ENCODE data around the gene RASGEF1C.
"Not testable (repeated sequence)": the region's sequence is repeated elsewhere in the genome, so short reads cannot be mapped to it uniquely, and the experiment has no call there.

The RASGEF1C gene

DNA sequence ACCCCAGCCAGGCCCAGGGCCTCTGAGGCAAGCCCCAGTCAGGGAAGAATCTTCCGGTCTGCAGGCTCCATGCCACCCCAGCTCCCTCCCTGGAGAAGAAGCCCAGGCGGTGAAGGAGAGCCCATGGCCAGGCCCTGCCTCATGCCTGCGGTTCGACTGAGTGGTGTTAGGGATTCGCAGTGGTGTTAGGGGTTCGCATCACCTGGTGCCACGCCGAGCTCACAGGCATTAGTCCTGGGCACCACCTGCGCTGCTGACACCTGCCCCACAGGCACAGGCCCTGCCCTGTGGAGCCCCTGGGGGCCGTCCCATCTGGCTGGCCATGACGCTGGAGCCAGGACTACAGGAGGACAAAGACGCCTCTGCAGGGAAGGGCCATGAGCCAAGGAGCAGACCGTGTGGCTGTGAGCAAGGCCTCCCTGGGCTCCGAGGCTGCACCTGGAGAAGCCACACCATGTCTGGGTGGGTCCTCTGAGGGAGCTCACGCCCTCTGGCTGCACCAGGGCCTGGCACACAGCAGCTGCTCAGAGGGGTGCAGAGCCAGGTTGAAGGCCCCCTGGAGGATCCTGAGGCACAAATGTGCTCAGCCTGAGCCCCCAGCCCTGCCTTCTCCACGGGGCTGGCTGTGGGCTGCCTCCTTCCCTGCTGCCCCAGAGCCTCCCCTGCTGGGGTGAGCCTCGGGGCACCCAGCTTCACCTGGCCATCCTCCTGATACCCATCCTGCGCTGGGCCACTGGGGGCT lies 109.8 kb downstream of the RASGEF1C start:
- peak; percentile 2 for DNase-seq

- DNase-seq, result no peak
These were observed 110.5 kb downstream of the RASGEF1C start for GRCh38 chr5:180098526-180098925.

GRCh38 chr5:180097926-180098325 lies 111.1 kb downstream of the RASGEF1C start:
- no peak for DNase-seq

- DNase-seq, result no peak
These were observed 111.7 kb downstream of the RASGEF1C start for GRCh38 chr5:180097163-180097894.

GRCh38 chr5:180096616-180097015 lies 112.4 kb downstream of the RASGEF1C start:
- DNase-seq, result no peak

GRCh38 chr5:180095545-180095944 lies 113.5 kb downstream of the RASGEF1C start:
- DNase-seq, result no peak

DNA sequence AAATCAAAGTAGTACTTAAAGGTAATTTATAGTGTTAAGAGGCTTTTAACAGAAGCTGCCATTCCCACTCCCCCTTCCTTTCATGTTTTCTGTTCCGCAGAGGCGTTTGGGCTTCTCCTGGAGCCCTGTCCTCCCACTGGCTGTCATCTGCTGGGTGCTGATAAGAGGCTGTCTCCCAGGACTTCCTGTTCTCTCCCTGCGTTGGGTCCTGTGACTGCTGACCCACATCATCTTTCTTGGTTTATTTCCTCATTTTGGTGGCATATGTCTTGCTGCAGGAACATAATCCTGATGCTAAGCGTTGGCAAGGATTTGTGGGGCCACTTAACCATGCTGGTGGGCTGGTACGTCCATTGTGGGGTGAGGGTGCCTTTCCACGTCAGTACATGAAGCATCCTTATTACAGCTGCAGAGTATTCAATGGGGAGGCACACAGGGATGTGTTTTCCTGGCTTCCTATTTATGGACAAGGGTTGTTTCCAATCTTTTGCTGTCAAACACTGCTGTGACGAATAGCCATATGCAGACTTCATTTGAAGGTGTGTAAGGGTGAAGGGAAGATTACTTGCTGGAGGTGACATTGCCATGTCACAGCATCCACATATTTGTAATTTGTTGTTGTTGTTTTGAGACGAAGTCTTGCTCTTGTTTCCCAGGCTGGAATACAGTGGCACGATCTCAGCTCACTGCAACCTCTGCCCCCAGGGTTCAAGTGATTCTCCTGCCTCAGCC lies 115.2 kb downstream of the RASGEF1C start:
- DNase-seq, result no peak

DNA sequence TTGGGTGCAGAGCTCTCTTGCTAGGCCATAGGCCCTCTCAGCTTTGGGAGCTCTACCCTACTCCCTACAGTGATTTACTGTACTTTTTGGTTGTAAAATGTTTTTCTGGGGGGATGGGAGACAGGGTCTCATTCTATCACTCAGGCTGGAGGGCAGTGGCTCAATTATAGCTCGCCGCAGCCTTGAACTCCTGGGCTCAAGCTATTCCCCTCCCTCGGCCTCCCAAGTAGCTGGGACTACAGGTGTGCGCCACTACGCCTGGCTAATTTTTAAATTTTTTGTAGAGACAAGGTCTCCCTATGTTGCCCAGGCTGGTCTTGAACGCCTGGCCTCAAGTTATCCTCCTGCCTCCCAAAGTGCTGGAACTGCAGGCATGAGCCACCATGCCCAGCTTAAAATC lies 115.8 kb downstream of the RASGEF1C start:
- DNase-seq, result no peak

GRCh38 chr5:180090769-180091546 lies 118.1 kb downstream of the RASGEF1C start:
- peak; percentile 17 for DNase-seq

GRCh38 chr5:180090098-180090768 lies 118.8 kb downstream of the RASGEF1C start:
- DNase-seq, result peak; percentile 49

DNA sequence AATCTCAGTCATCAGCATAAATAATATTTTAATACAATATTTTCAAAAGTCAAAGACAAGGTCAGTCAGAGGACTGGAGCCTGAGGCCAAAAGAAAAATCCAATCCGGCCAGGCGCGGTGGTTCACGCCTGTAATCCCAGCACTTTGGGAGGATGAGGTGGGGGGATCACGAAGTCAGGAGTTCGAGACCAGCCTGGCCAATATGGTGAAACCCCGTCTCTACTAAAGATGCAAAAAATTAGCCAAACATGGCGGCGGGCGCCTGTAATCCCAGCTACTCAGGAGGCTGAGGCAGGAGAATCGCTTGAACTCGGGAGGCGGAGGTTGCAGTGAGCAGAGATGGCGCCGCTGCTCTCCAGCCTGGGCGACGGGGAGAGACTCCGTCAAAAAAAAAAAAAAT lies 119.4 kb downstream of the RASGEF1C start:
- not testable (repeated sequence) for DNase-seq

GRCh38 chr5:180088561-180088960 lies 120.5 kb downstream of the RASGEF1C start:
- DNase-seq, result no peak

- no peak for DNase-seq
These were observed 122.1 kb downstream of the RASGEF1C start for GRCh38 chr5:180086816-180087399.

DNA sequence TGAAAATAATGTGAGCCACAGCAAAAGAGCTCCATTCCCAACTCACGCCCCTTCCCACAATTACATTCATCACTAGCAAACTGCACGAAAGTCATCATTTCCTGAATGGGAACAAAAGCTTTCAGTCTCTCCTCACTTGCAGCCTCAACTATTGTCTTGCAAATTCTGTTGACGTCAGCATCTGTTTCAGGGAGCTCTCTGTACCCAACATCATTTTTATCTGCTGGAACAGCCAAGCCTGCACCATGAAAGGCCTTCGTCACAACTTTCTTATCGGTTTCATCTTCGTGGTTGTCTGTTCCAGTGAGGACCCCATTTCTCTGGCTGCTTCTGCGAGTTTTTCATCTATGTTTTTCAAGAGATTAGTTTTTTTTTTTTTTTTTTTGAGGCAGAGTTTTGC lies 123.2 kb downstream of the RASGEF1C start:
- no peak for DNase-seq

DNA sequence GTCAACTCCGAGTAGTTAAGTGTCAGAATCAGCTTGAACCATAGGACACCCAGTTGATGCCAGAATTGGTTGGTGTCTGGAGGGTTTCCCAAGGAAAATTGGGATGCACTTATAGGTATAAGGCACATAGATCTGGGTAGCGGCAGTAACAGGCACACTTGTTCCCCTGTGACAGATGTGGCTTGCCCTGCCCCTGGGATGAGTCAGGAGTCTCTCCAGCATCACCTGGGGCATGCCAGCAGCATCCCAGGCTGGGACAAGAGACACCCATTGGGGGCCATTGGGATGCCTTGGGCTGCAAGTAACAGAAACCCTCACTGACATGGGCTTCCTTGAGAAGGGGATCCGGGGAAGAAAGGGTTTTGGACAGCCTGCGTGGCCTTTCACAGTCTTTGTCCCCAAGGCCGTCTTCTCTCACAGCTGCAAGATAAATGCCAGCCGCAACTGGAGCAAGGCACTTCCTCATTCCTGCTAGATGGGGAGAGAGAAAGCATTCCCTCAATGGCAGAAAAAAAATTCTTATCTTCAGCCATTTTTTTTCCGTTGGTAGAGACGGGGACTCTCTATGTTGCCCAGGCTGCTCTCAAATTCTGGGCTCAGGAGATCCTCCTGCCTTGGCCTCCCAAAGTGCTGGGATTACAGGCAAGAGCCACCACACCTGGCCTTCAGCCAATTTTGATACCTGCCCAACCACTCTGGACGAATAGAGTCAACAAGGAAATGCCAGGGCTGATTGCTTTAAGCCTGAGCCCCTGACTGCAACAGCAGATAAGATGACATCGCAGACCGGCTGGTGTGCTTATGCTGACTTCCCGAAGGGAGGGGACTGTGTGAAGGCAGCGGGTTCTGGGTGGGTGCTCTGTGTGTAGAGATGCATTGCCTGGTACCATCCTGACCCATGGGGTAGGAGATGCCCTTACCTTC lies 124.1 kb downstream of the RASGEF1C start:
- DNase-seq, result peak; percentile 5

GRCh38 chr5:180083529-180084060 lies 125.4 kb downstream of the RASGEF1C start:
- DNase-seq, result no peak

DNA sequence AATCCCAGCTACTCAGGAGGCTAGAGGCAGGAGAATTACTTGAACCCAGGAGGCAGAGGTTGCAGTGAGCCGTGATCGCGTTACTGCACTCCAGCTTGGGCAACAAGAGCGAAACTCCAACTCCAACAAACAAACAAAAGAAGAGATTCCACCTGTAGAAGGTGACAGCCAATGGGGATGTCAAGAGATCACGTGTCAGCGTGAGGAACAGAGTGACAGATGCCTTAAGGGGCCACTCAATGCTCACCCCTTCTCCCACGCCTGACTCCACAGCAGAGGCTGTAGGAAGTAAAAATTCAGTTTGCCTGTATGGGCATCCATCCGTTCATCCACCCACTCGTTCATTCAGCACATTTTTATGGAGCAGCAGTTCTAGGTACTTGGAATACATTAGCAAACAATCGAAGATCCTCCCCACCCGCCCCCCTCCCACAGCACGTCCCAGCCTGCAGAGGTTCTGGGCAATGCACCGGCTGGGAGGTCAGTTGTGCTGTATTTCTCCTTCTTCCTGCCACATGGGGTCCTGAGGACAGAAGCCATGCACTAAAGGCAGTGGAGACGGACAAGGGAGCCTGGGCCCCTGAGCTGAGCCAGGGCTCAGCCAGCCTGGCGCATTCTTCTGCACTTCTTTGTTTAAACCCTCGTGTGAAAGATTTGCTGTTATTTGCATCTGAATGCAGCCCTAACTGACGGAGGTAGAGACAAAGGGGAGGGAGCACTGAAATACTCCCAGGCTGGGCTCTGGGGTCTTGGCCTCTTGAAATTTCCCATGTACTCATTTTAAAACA lies 126.2 kb downstream of the RASGEF1C start:
- DNase-seq, result no peak

DNA sequence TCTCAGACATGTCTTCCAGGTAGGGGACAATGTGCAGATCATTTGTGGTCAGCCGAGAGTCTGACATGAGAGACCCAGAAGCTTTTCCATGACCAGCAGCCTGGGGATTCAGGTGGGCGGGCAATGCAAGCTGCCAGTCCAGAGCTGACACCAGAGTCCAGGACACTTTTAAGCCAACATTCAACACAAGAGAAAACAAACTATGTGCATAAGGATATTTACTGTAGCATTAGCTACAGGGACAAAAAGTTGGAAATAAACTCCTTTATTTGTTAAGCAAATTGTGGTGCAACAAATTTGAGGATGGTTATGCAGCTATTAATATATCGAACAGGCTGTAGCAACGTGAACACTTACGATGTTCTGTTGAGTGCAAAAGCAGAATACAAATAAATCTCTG lies 127.5 kb downstream of the RASGEF1C start:
- no peak for DNase-seq

GRCh38 chr5:180080486-180081280 lies 128.3 kb downstream of the RASGEF1C start:
- no peak for DNase-seq

Data from NCI-H2171 treated with DMSO at 0.1 percent for 48 hours (cell line).